Mucosa of stomach (tissue), 1 donor: ENCODE measurements around the gene STIP1.
A peak's percentile ranks its signal among the peaks of the same experiment; 100 is the strongest.

Source experiments
- H3K27me3 ChIP-seq: one replicate; pipeline ENCODE4 v1.7.0; 2013; ENCODE audit warnings: mild to moderate bottlenecking, low read length; ENCODE audit not compliant: control insufficient read depth, insufficient read depth
- H3K36me3 ChIP-seq: one replicate; pipeline ENCODE4 v1.7.0; 2013; ENCODE audit warnings: low read length; ENCODE audit not compliant: control insufficient read depth, insufficient read depth
- H3K4me1 ChIP-seq: one replicate; pipeline ENCODE4 v1.7.0; 2013; ENCODE audit warnings: mild to moderate bottlenecking, low read length; ENCODE audit not compliant: control insufficient read depth, insufficient read depth
- H3K4me3 ChIP-seq: one replicate; pipeline ENCODE4 v1.7.0; 2013; ENCODE audit warnings: low read length
- H3K9ac ChIP-seq: one replicate; pipeline ENCODE4 v1.7.0; 2013; ENCODE audit warnings: mild to moderate bottlenecking, low read length, moderate library complexity
- H3K9me3 ChIP-seq: one replicate; pipeline ENCODE4 v1.7.0; 2013; ENCODE audit warnings: mild to moderate bottlenecking, low read length, moderate library complexity; ENCODE audit not compliant: control insufficient read depth
- donor health status: Pancreatic carcinoma.

The STIP1 gene

DNA sequence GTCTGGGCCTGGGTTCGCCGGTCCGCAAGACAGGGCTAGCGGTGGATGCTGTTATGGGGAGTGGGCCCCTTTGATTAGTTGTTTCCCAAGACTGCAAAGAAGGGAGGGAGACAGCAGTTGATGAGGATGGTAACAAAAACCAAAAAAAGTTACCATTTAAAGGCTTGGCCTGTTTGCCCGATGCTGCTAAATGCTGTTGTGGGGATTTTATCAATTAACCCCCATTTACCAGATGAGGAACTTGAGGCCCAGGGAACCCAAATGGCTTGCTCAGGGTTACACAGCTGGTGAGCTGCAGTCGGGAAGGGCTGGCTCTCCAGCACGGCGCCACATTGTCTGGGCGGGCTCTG lies 36.7 kb downstream of the STIP1 start:
- H3K36me3 ChIP-seq = no peaks in the 10 kb centered on the region
- no peaks in the 10 kb centered on the region for H3K27me3 ChIP-seq
- no peak overlapping the region for H3K4me3 ChIP-seq
- peaks cover 56% of the 10 kb centered on the region for H3K4me1 ChIP-seq
- peak overlapping the region; percentile 34 for H3K9ac ChIP-seq
- H3K9me3 ChIP-seq = no peaks in the 10 kb centered on the region

DNA sequence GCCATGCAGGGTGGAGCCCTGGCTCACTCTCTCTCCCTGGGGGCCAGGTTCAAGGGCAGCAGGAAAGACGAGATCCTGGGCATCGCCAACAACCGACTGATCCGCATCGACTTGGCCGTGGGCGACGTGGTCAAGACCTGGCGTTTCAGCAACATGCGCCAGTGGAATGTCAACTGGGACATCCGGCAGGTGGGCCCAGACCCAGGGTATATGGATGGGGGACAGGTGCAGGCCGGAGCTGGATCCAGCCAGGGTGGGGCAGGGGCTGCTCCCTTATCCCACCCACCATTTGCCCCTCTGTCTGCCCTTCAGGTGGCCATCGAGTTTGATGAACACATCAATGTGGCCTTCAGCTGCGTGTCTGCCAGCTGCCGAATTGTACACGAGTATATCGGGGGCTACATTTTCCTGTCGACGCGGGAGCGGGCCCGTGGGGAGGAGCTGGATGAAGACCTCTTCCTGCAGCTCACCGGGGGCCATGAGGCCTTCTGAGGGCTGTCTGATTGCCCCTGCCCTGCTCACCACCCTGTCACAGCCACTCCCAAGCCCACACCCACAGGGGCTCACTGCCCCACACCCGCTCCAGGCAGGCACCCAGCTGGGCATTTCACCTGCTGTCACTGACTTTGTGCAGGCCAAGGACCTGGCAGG lies 37.2 kb downstream of the STIP1 start:
- Histone ChIP-seq H3K9me3 (no peaks in the 10 kb centered on the region), H3K36me3 (no peaks in the 10 kb centered on the region), H3K4me1 (peaks cover 57% of the 10 kb centered on the region), H3K4me3 (no peak overlapping the region), H3K27me3 (no peaks in the 10 kb centered on the region), H3K9ac (peak overlapping the region; percentile 34)

DNA sequence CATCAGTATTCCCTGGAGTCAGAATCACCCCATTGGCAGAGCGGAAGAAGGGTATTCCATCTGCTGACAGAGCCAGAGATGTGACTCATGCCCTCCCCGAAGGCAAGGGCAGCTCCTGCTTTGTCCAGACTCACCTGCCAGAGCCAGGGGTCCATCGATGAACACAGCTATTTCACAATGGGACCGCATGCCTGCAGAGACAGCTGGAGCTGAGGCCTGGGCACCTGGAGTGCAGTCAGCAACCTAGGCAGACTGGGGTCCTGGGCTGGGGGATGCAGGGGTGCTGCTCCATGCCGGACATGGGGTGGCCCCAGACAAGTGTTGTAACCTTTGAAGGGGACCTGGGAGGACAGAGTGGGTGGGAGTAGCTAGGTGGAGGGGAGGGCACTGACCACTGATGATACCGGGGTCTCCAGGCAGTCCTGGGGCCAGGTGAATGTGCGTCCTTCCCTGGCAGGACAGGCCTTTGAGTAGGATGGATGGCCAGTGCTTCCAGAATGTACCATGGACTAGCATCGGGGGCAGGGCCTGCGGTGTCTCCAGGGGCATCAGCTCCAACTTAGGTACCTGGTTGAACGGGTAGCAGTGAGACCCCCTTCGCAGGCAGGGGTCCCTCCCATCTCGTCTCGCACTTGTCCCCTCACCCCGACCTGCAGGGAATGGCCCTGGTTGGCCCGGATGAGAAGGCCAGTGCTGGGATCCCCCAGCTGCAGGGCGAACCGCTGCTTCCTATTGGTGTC lies 38.4 kb downstream of the STIP1 start:
- Histone ChIP-seq H3K4me3 (no peak overlapping the region), H3K36me3 (no peaks in the 10 kb centered on the region), H3K9me3 (no peaks in the 10 kb centered on the region), H3K9ac (no peak overlapping the region), H3K27me3 (no peaks in the 10 kb centered on the region), H3K4me1 (peaks cover 51% of the 10 kb centered on the region)

DNA sequence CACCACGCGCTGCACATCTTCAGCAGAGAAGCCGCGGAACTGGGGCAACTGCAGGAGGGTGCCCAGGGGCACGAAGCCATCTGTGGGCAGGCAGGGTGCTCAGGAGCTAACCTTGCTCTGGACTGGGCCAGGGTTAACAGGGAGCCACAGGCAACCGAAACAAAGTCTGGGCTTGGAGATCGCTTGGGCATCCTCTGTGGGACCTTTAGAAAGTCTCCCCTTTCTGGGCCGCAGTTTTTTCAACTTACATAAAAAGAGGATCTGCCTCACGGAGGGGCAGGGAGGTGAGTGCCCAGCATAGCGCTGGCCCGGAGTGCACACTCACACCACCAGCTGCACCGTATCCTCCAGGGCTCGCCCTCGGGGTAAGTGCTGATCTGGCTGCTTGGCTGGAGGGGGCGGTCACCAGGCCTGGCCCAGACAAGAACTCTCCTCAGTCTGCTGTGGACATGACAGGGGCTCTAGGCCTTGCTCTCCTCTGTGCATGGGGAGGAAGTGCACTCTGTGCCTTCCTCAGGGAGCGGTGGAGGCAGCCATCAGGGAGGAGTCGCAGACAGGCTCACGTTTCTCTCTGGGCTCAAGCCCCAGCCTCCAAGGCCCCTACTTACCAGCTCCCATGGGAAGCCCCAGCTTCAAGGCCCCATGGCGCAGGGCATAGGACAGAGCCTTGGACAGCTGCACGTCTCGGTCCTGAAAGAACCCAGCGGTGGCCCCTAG lies 39.1 kb downstream of the STIP1 start:
- Histone ChIP-seq H3K36me3 (no peaks in the 10 kb centered on the region), H3K9me3 (no peaks in the 10 kb centered on the region), H3K27me3 (no peaks in the 10 kb centered on the region), H3K9ac (peak overlapping the region; percentile 96), H3K4me1 (peaks cover 56% of the 10 kb centered on the region), H3K4me3 (peak overlapping the region; percentile 92)

DNA sequence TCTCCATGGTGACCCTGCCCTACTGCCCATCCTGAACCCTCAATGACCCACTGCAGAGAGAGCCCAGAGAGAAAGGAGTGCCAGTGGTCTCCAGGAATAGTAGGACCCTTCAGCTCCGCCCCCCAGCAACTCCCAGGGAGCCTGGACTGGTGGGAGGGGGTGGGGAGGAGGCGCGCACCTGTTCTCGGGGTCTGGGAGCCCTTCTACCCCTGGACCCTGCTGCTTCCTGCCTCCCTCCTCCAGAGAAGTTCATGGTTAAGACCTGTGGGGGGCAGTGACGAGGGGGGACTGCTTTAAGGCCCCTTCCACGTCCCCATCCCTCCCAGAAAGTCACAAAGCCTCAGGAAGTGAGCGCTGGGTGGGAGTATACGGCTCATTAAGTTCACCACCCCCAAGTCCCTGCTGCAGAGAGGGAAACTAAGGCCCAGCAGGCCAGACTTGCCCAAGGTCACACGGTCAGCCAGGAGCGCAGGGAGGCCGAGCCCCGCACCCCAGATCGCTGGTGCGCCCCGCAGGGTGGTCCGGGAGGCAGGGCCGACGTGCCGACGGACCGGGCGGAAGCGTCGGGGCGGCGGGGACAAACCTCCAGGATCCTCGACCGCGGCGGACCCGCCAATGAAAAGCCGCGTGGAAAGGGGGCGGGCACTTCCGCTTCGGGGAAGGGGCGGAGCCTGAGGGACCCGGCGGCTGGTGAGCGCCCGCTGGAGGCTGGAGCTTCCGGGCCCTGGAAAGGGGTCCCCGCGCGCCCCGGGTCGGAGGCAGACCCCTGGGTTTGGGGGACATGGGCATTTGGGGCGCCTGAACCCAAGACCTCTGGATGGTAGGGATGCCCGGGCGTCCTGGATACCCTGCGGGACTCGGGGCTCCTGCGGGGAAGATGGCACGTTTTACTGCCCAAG lies 39.9 kb downstream of the STIP1 start, which contains the start of the genes NUDT22 and TRPT1:
Gene NUDT22 (plus strand): TSS at position 667 of the 899 bp plus-strand sequence. CDS start 379 bp downstream, outside the sequence.
Gene TRPT1 (minus strand): TSS at position 579 of the 899 bp plus-strand sequence. CDS start 326 bp downstream, at position 253.
- Histone ChIP-seq H3K27me3 (no peaks in the 10 kb centered on the region), H3K9me3 (no peaks in the 10 kb centered on the region), H3K4me1 (peaks cover 56% of the 10 kb centered on the region), H3K36me3 (no peaks in the 10 kb centered on the region), H3K4me3 (peak within 1 kb of the TSS; percentile 92), H3K9ac (peak within 1 kb of the TSS; percentile 96)

DNA sequence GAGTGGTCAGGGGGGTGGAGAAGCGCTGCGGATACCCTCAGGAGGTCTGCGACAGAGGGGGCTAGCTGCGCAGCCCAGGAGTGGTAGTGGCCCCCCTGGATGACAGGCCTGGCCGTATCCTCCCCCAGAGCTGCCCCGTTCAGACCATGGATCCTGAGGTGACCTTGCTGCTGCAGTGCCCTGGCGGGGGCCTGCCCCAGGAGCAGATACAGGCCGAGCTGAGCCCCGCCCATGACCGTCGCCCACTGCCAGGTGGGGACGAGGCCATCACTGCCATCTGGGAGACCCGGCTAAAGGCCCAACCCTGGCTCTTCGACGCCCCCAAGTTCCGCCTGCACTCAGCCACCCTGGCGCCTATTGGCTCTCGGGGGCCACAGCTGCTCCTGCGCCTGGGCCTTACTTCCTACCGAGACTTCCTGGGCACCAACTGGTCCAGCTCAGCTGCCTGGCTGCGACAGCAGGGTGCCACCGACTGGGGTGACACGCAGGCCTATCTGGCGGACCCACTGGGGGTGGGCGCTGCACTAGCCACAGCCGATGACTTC lies 40.6 kb downstream of the STIP1 start:
- Histone ChIP-seq H3K27me3 (no peaks in the 10 kb centered on the region), H3K9me3 (no peaks in the 10 kb centered on the region), H3K36me3 (no peaks in the 10 kb centered on the region), H3K4me1 (peaks cover 58% of the 10 kb centered on the region), H3K9ac (peak overlapping the region; percentile 96), H3K4me3 (peak overlapping the region; percentile 92)

DNA sequence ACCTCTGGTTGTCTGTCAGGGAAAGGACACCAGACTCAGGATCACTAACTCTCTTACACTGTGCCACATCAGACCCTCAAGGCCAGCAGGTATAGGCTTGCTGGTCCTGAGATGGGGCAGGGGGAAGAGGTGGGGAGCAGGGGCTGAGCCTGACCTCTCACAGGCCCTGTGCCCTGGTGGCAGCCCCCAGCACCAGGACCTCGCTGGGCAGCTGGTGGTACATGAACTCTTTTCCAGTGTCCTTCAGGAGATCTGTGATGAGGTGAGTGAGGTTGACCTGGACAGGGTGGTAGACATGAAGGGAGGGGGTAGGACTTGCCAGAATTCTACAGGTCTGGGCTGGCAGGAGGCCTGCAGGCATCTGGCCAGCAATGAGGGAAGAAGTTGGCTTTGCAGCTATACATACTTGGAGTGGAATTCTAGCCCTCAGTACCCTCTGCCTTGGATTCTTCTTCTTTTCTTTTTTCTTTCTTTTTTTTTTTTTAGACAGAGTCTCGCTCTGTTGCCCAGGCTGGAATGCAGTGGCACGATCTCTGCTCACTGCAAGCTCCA lies 41.5 kb downstream of the STIP1 start:
- H3K27me3 ChIP-seq = no peaks in the 10 kb centered on the region
- H3K36me3 ChIP-seq = no peaks in the 10 kb centered on the region
- peak overlapping the region; percentile 96 for H3K9ac ChIP-seq
- peak overlapping the region; percentile 92 for H3K4me3 ChIP-seq
- peaks cover 66% of the 10 kb centered on the region for H3K4me1 ChIP-seq
- no peaks in the 10 kb centered on the region for H3K9me3 ChIP-seq

DNA sequence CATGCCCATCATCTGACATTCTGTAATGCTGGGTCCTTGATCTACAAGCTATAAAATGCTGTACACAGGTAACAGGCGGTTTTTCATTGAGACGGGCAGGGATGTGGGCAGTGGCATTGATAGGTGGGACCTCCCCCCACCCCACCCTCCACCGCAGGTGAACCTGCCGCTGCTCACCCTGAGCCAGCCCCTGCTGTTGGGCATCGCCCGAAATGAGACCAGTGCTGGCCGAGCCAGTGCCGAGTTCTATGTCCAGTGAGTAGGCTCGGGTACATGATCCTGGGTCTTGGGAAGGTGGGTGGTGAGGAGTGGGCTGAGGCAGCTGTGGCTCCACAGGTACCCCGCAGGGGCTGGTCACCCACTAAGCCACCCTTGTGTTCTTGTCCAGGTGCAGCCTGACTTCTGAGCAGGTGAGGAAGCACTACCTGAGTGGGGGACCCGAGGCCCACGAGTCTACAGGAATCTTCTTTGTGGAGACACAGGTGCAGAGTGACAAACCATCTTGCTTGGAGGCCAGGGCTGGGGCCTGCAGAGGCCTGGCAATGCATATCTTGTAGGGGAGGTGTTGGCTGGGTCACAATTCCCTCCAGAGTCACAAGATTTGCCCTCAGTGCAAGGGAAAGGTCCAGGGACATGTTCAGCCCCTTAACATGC lies 43.2 kb downstream of the STIP1 start:
- Histone ChIP-seq H3K4me1 (peaks cover 61% of the 10 kb centered on the region), H3K4me3 (no peak overlapping the region), H3K36me3 (no peaks in the 10 kb centered on the region), H3K9ac (peak overlapping the region; percentile 86), H3K27me3 (no peaks in the 10 kb centered on the region), H3K9me3 (no peaks in the 10 kb centered on the region)

DNA sequence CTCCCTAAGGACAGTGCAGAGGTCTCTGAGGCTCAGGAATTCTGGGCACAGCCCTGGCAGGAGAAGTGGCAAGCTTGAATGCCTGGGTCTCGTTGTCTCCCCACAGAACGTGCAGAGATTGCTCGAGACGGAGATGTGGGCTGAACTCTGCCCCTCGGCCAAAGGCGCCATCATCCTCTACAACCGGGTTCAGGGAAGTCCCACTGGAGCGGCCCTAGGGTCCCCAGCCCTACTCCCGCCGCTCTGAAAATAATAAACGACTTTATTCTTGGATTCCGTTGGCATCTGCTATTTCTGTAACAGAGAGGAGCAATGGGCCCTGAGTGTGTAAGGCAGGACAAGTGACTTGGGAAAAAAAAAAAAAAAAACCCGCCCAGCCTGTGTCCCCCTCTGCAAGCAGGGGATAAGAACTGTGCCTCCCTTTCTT lies 43.8 kb downstream of the STIP1 start:
- Histone ChIP-seq H3K9ac (peak overlapping the region; percentile 86), H3K27me3 (no peaks in the 10 kb centered on the region), H3K36me3 (no peaks in the 10 kb centered on the region), H3K4me3 (peak overlapping the region; percentile 51), H3K9me3 (no peaks in the 10 kb centered on the region), H3K4me1 (peaks cover 56% of the 10 kb centered on the region)

DNA sequence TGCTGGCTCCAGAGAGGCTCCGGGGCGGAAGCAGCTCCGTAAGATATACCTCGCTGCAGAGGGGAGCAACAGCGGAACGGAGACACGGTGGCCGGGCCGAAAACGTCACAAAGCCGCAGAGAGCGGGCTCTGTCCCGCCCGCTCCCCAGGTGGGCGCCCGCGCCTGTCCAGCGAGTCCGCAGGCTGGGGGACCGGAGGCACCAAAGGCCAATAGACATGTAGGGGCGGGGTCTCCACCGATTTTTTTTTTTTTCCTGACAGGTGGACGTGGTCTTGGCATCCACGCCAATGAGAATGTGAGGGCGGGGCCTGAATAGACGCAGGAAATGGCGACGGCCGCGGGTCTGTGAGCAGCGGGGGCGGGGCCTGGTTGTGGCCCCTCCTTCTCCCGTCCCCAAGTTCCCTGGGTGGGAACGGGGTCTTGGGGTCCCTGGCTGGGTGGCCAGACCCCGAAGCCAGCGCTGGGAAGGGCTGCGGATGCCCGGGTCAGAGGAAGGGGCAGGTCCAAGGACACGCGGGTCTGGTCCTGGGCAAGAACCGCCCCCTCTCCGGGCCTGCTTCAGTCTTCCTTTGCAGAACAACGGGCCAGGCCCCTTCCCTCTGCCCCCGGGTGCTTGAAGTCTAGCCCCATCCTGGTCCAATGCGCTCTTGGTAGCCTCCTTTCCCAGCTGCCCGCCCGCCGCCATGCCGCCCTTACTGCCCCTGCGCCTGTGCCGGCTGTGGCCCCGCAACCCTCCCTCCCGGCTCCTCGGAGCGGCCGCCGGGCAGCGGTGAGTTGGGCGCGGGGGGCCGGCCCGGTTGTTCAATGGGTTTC lies 44.4 kb downstream of the STIP1 start, which contains the start of gene DNAJC4:
Gene DNAJC4 (plus strand): TSS at position 378 of the 814 bp plus-strand sequence. CDS start 307 bp downstream, at position 685.
- peak within 1 kb of the TSS; percentile 51 for H3K4me3 ChIP-seq
- H3K4me1 ChIP-seq = peaks cover 55% of the 10 kb centered on the region
- no peaks in the 10 kb centered on the region for H3K9me3 ChIP-seq
- H3K9ac ChIP-seq = peak within 1 kb of the TSS; percentile 86
- no peaks in the 10 kb centered on the region for H3K36me3 ChIP-seq
- H3K27me3 ChIP-seq = no peaks in the 10 kb centered on the region
